Suprapubic skin (tissue), 3 donors: Measurements from ENCODE around the gene IFNLR1.

Source experiments
- CTCF ChIP-seq, 2 donors: fragments of 200-600 bp in 1 of 2; fragments of 450-650 bp in 1 of 2; sonication (generic) in 1 of 2; IDR thresholded peaks; one replicate each; pipeline ENCODE4 v1.5.1; 2016 to 2019; ENCODE audit warnings: antibody characterized with exemption in 2 of 2, mild to moderate bottlenecking in 1 of 2, moderate library complexity in 1 of 2
- POLR2AphosphoS5 ChIP-seq, 3 donors: sonication (generic); formaldehyde crosslinking; IDR thresholded peaks; one replicate each; pipeline ENCODE4 v1.6.1; 2017; ENCODE audit warnings: antibody characterized with exemption in 3 of 3

- TF ChIP-seq CTCF (IDR thresholded peaks at IDR 0.05) (no peak), POLR2AphosphoS5 (IDR thresholded peaks at IDR 0.05) (no peak)
Observed at GRCh38 chr1:24207709-24208108, 20.6 kb upstream of the IFNLR1 start.
